SK-N-SH treated with all-trans-retinoic acid at 6 μM for 48 hours (cell line): Measurements from ENCODE around the gene EFCAB7.

ENCODE experiments used
- ATAC-seq: fragments of 200-7000 bp; cut with Tn5 transposase; 3 replicates; pipeline ENCODE4 v1.9.1; 2020; ENCODE audit warnings: mild to moderate bottlenecking, moderate library complexity
- ARNTL ChIP-seq: fragments of 450-650 bp; formaldehyde crosslinking; IDR thresholded peaks from 2 replicates; pipeline ENCODE4 v1.5.0; 2020; ENCODE audit warnings: low read depth, mild to moderate bottlenecking, moderate library complexity, borderline replicate concordance
- BACH2 ChIP-seq: fragments of 250-450 bp; sonication (Bioruptor Pico); IDR thresholded peaks from 2 replicates; pipeline ENCODE4 v1.9.0; 2021; ENCODE audit warnings: mild to moderate bottlenecking, borderline replicate concordance
- CREB5 ChIP-seq: fragments of 250-450 bp; sonication (Bioruptor Pico); IDR thresholded peaks from 2 replicates; pipeline ENCODE4 v1.5.1; 2020; ENCODE audit warnings: low read depth, mild to moderate bottlenecking, moderate library complexity
- CSDC2 ChIP-seq: fragments of 250-450 bp; sonication (Bioruptor Pico); IDR thresholded peaks from 2 replicates; pipeline ENCODE4 v1.5.0; 2020; ENCODE audit warnings: mild to moderate bottlenecking, moderate library complexity
- CSRNP3 ChIP-seq: fragments of 250-450 bp; sonication (Bioruptor Pico); IDR thresholded peaks from 2 replicates; pipeline ENCODE4 v1.5.1; 2021; ENCODE audit warnings: mild to moderate bottlenecking, moderate library complexity
- ESRRG ChIP-seq: fragments of 250-450 bp; sonication (Bioruptor Pico); IDR thresholded peaks from 2 replicates; pipeline ENCODE4 v1.6.1; 2021; ENCODE audit warnings: mild to moderate bottlenecking
- ISL1 ChIP-seq: fragments of 250-450 bp; sonication (Bioruptor Pico); IDR thresholded peaks from 2 replicates; pipeline ENCODE4 v2.1.2; 2022; ENCODE audit warnings: mild to moderate bottlenecking, moderate library complexity
- OSR1 ChIP-seq: fragments of 250-450 bp; sonication (Bioruptor Pico); IDR thresholded peaks from 2 replicates; pipeline ENCODE4 v1.8.0; 2022; ENCODE audit warnings: moderate library complexity, mild to moderate bottlenecking, inconsistent platforms
- PATZ1 ChIP-seq: fragments of 250-450 bp; sonication (Bioruptor Pico); IDR thresholded peaks from 2 replicates; pipeline ENCODE4 v1.8.0; 2020; ENCODE audit warnings: mild to moderate bottlenecking, moderate library complexity, borderline replicate concordance
- POU6F1 ChIP-seq: fragments of 250-450 bp; sonication (Bioruptor Pico); IDR thresholded peaks from 2 replicates; pipeline ENCODE4 v1.8.0; 2021; ENCODE audit warnings: low read depth, mild to moderate bottlenecking, moderate library complexity, borderline replicate concordance
- RARB ChIP-seq: fragments of 250-450 bp; sonication (Bioruptor Pico); IDR thresholded peaks from 2 replicates; pipeline ENCODE4 v1.8.0; 2021; ENCODE audit warnings: mild to moderate bottlenecking, moderate library complexity
- TCF4 ChIP-seq: fragments of 250-450 bp; sonication (Bioruptor Pico); IDR thresholded peaks from 2 replicates; pipeline ENCODE4 v1.8.0; 2021; ENCODE audit warnings: mild to moderate bottlenecking, moderate library complexity, borderline replicate concordance
- TOX ChIP-seq: fragments of 250-450 bp; sonication (Bioruptor Pico); IDR thresholded peaks from 2 replicates; pipeline ENCODE4 v1.8.0; 2021; ENCODE audit warnings: mild to moderate bottlenecking, moderate library complexity, borderline replicate concordance
- TSHZ2 ChIP-seq: fragments of 250-450 bp; sonication (Bioruptor Pico); IDR thresholded peaks from 2 replicates; pipeline ENCODE4 v1.5.0; 2020; ENCODE audit warnings: mild to moderate bottlenecking, moderate library complexity
- ZC3H10 ChIP-seq: fragments of 250-450 bp; sonication (Bioruptor Pico); IDR thresholded peaks from 2 replicates; pipeline ENCODE4 v1.5.1; 2021; ENCODE audit warnings: mild to moderate bottlenecking, moderate library complexity
- ZFP3 ChIP-seq: fragments of 250-450 bp; sonication (Bioruptor Pico); IDR thresholded peaks from 2 replicates; pipeline ENCODE4 v1.5.0; 2020; ENCODE audit warnings: mild to moderate bottlenecking, moderate library complexity
- ZFP30 ChIP-seq: fragments of 450-650 bp; formaldehyde crosslinking; IDR thresholded peaks from 2 replicates; pipeline ENCODE4 v1.5.0; 2022; ENCODE audit warnings: mild to moderate bottlenecking, moderate library complexity
- ZNF565 ChIP-seq: fragments of 450-650 bp; formaldehyde crosslinking; conservative IDR thresholded peaks from 2 replicates; pipeline ENCODE4 v1.5.0; 2020; ENCODE audit warnings: low read depth, mild to moderate bottlenecking, moderate library complexity
- ZNF70 ChIP-seq: fragments of 450-650 bp; formaldehyde crosslinking; IDR thresholded peaks from 2 replicates; pipeline ENCODE4 v1.5.0; 2020; ENCODE audit warnings: mild to moderate bottlenecking, moderate library complexity
- ZNF8 ChIP-seq: fragments of 450-650 bp; formaldehyde crosslinking; IDR thresholded peaks from 2 replicates; pipeline ENCODE4 v1.5.0; 2020; ENCODE audit warnings: mild to moderate bottlenecking, moderate library complexity

The EFCAB7 gene

GRCh38 chr1:63618011-63618410 lies 94.7 kb downstream of the EFCAB7 start:
- no peak for TF ChIP-seq TOX (CRISPR knock-in tag)
- no peak for TF ChIP-seq BACH2
- TF ChIP-seq ARNTL (CRISPR knock-in tag) = no peak
- no peak for TF ChIP-seq TCF4
- TF ChIP-seq ZFP3 (CRISPR knock-in tag) = no peak
- no peak; the same call in none of the 2 replicates for TF ChIP-seq ISL1 (CRISPR knock-in tag)
- TF ChIP-seq ZC3H10 = no peak
- no peak for TF ChIP-seq ZNF8 (CRISPR knock-in tag)
- peak; percentile 57 for ATAC-seq

- ATAC-seq = no peak
- TF ChIP-seq BACH2 = no peak
- no peak for TF ChIP-seq CSRNP3 (CRISPR knock-in tag)
- TF ChIP-seq ZNF70 (CRISPR knock-in tag) = no peak
- TF ChIP-seq ESRRG (CRISPR knock-in tag) = no peak
- TF ChIP-seq CREB5 = no peak
- TF ChIP-seq ZC3H10 = no peak
- TF ChIP-seq ZNF8 (CRISPR knock-in tag) = no peak
- no peak for TF ChIP-seq ZNF565 (CRISPR knock-in tag)
- no peak for TF ChIP-seq PATZ1 (CRISPR knock-in tag)
- TF ChIP-seq TCF4 = no peak
Measured at GRCh38 chr1:63619558-63619957, 96.2 kb downstream of the EFCAB7 start.

- TF ChIP-seq RARB (CRISPR knock-in tag) = no peak
- TF ChIP-seq ISL1 (CRISPR knock-in tag) = no peak
- no peak for TF ChIP-seq TCF4
- TF ChIP-seq ZFP30 (CRISPR knock-in tag) = no peak
- TF ChIP-seq ZNF565 (CRISPR knock-in tag) = no peak
- no peak for TF ChIP-seq CSDC2 (CRISPR knock-in tag)
- no peak for TF ChIP-seq PATZ1 (CRISPR knock-in tag)
- TF ChIP-seq POU6F1 = no peak
- no peak for TF ChIP-seq OSR1 (CRISPR knock-in tag)
- no peak for ATAC-seq
Measured at GRCh38 chr1:63620671-63621070, 97.3 kb downstream of the EFCAB7 start.

GRCh38 chr1:63621075-63621474 lies 97.8 kb downstream of the EFCAB7 start:
- ATAC-seq = no peak
- no peak for TF ChIP-seq ZC3H10
- TF ChIP-seq OSR1 (CRISPR knock-in tag) = no peak
- no peak for TF ChIP-seq BACH2
- no peak for TF ChIP-seq ZNF70 (CRISPR knock-in tag)
- TF ChIP-seq TOX (CRISPR knock-in tag) = no peak
- TF ChIP-seq TSHZ2 = no peak
- no peak for TF ChIP-seq POU6F1
- no peak for TF ChIP-seq PATZ1 (CRISPR knock-in tag)
- no peak for TF ChIP-seq CSDC2 (CRISPR knock-in tag)
- no peak for TF ChIP-seq ISL1 (CRISPR knock-in tag)
- no peak for TF ChIP-seq ZFP3 (CRISPR knock-in tag)
- TF ChIP-seq ZNF565 (CRISPR knock-in tag) = no peak
- TF ChIP-seq ZNF8 (CRISPR knock-in tag) = no peak
- no peak for TF ChIP-seq RARB (CRISPR knock-in tag)
